WTC11 (cell line): ENCODE data around the gene SLC9A9. TPM values are rescaled to one million over a fixed set of nuclear protein-coding genes. Genes with fewer than 3 reads are reported as not detected.

Experiments used
- ATAC-seq: fragments of 200-7000 bp; cut with Tn5 transposase; 2 replicates; pipeline ENCODE4 v1.10.0; 2021; ENCODE audit warnings: mild to moderate bottlenecking, moderate library complexity
- CTCF ChIA-PET: fragments of 300-600 bp; sonication (Branson Sonifier 250); formaldehyde crosslinking; loops from one replicate; lab custom pipeline; 2021; ENCODE audit warnings: antibody characterized with exemption; lab: Charles Lee
- POLR2A ChIA-PET: fragments of 350-600 bp; sonication (Branson Sonifier 250); formaldehyde crosslinking; loops from one replicate; lab custom pipeline; 2021; ENCODE audit warnings: antibody characterized with exemption; lab: Charles Lee
- DNase-seq: peaks from one replicate; pipeline ENCODE4 v3.0.0; 2021; ENCODE audit warnings: low spot score
- H3K27ac Mint-ChIP-seq: 2 replicates; pipeline ENCODE4 v1.8.0; 2021; ENCODE audit warnings: mixed read lengths
- H3K27me3 Mint-ChIP-seq: 2 replicates; pipeline ENCODE4 v1.8.0; 2021; ENCODE audit warnings: low read depth, mild to moderate bottlenecking, moderate library complexity, mixed read lengths
- H3K36me3 Mint-ChIP-seq: 2 replicates; pipeline ENCODE4 v1.8.0; 2021; ENCODE audit warnings: mixed read lengths
- H3K4me1 Mint-ChIP-seq: 2 replicates; pipeline ENCODE4 v1.8.0; 2022; ENCODE audit warnings: mixed read lengths
- H3K4me3 Mint-ChIP-seq: 2 replicates; pipeline ENCODE4 v1.8.0; 2021; ENCODE audit warnings: mild to moderate bottlenecking, moderate library complexity, mixed read lengths
- H3K9me3 Mint-ChIP-seq: 2 replicates; pipeline ENCODE4 v1.8.0; 2021; ENCODE audit warnings: mixed read lengths
- ATF1 ChIP-seq: sonication (generic); formaldehyde crosslinking; IDR thresholded peaks from 2 replicates; pipeline ENCODE4 v1.8.1; 2023; ENCODE audit warnings: mild to moderate bottlenecking, moderate library complexity, missing genetic modification reagents
- CREM ChIP-seq: sonication (generic); formaldehyde crosslinking; IDR thresholded peaks from 2 replicates; pipeline ENCODE4 v1.8.1; 2022; ENCODE audit warnings: mild to moderate bottlenecking, missing genetic modification reagents, moderate library complexity
- CTCF ChIP-seq: fragments of 200-600 bp; IDR thresholded peaks from 2 replicates; pipeline ENCODE4 v1.8.0; 2022; ENCODE audit warnings: antibody characterized with exemption
- EMX1 ChIP-seq: fragments of 250-450 bp; sonication (Bioruptor Pico); IDR thresholded peaks from 2 replicates; pipeline ENCODE4 v1.8.0; 2021; ENCODE audit warnings: mild to moderate bottlenecking
- ETV6 ChIP-seq: sonication (generic); formaldehyde crosslinking; IDR thresholded peaks from 2 replicates; pipeline ENCODE4 v1.8.1; 2022; ENCODE audit warnings: mild to moderate bottlenecking, missing genetic modification reagents
- KAT7 ChIP-seq: sonication (generic); formaldehyde crosslinking; IDR thresholded peaks from 2 replicates; pipeline ENCODE4 v1.8.1; 2023; ENCODE audit warnings: missing genetic modification reagents, mild to moderate bottlenecking, borderline replicate concordance
- MAX ChIP-seq: sonication (generic); formaldehyde crosslinking; IDR thresholded peaks from 2 replicates; pipeline ENCODE4 v1.8.0; 2022; ENCODE audit warnings: mild to moderate bottlenecking, missing genetic modification reagents
- NFATC4 ChIP-seq: fragments of 250-450 bp; sonication (Bioruptor Pico); IDR thresholded peaks from 2 replicates; pipeline ENCODE4 v1.9.0; 2021; ENCODE audit warnings: mild to moderate bottlenecking
- NFE2L1 ChIP-seq: sonication (generic); formaldehyde crosslinking; IDR thresholded peaks from 2 replicates; pipeline ENCODE4 v1.8.1; 2023; ENCODE audit warnings: missing genetic modification reagents
- NR3C1 ChIP-seq: sonication (generic); formaldehyde crosslinking; conservative IDR thresholded peaks from 2 replicates; pipeline ENCODE4 v1.8.1; 2023; ENCODE audit warnings: low read depth, mild to moderate bottlenecking, missing genetic modification reagents
- PREB ChIP-seq: sonication (generic); formaldehyde crosslinking; IDR thresholded peaks from 2 replicates; pipeline ENCODE4 v1.8.1; 2022; ENCODE audit warnings: mild to moderate bottlenecking, missing genetic modification reagents, moderate library complexity, borderline replicate concordance
- ZNF121 ChIP-seq: sonication (generic); formaldehyde crosslinking; IDR thresholded peaks from 2 replicates; pipeline ENCODE4 v1.8.0; 2023; ENCODE audit warnings: missing genetic modification reagents
- ZNF232 ChIP-seq: sonication (generic); formaldehyde crosslinking; IDR thresholded peaks from 2 replicates; pipeline ENCODE4 v1.8.0; 2022; ENCODE audit warnings: mild to moderate bottlenecking, missing genetic modification reagents
- ZNF425 ChIP-seq: fragments of 250-450 bp; sonication (Bioruptor Pico); conservative IDR thresholded peaks from 2 replicates; pipeline ENCODE4 v1.9.0; 2021; ENCODE audit warnings: mild to moderate bottlenecking
- total RNA-seq: library from RNA; stranded (reverse); gene quantifications from 3 replicates; pipeline ENCODE4 v1.2.3, GENCODE V29; 2021
- TF ChIP-seq, protein P1 (sequence below): sonication (generic); formaldehyde crosslinking; IDR thresholded peaks from 2 replicates; pipeline ENCODE4 v1.8.0; 2022; ENCODE audit warnings: mild to moderate bottlenecking, missing genetic modification reagents
- TF ChIP-seq, protein P2 (sequence below): fragments of 250-450 bp; sonication (Bioruptor Pico); IDR thresholded peaks from 2 replicates; pipeline ENCODE4 v1.9.0; 2021; ENCODE audit warnings: moderate library complexity, mild to moderate bottlenecking, inconsistent platforms, borderline replicate concordance
- TF ChIP-seq, protein P3 (sequence below): sonication (generic); formaldehyde crosslinking; IDR thresholded peaks from 2 replicates; pipeline ENCODE4 v1.8.1; 2022; ENCODE audit warnings: low read depth, mild to moderate bottlenecking, moderate library complexity, missing genetic modification reagents, borderline replicate concordance
- TF ChIP-seq, protein P4 (sequence below): sonication (generic); formaldehyde crosslinking; IDR thresholded peaks from 2 replicates; pipeline ENCODE4 v1.8.1; 2022; ENCODE audit warnings: mild to moderate bottlenecking, moderate library complexity, missing genetic modification reagents
- TF ChIP-seq, protein P5 (sequence below): sonication (generic); formaldehyde crosslinking; IDR thresholded peaks from 2 replicates; pipeline ENCODE4 v1.8.0; 2022; ENCODE audit warnings: missing genetic modification reagents
- TF ChIP-seq, protein P6 (sequence below): sonication (generic); formaldehyde crosslinking; IDR thresholded peaks from 2 replicates; pipeline ENCODE4 v1.8.1; 2023; ENCODE audit warnings: mild to moderate bottlenecking, missing genetic modification reagents

The SLC9A9 gene
- total RNA-seq, 1 experiment from 2014 or later: 1.2 TPM

DNA sequence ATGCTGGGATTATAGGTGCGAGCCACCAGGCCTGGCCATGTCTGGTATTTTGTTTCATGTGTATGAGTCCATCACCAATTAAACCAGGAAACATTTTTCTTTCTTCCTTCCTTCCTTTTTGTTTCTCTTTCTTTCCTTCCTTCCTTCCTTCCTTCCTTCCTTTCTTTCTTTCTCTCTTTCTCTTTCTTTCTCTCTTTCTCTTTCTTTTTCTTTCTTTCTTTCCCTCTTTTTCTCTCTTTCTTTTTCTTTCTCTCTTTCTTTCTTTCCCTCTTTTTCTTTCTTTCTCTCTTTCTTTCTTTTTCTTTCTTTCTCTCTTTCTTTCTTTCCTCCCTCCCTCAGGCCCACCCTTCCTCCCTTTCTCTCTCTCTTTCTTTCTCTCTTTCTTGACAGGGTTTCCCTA is 83.4 kb downstream of the SLC9A9 start (continued):
- TF ChIP-seq, protein P1, sequence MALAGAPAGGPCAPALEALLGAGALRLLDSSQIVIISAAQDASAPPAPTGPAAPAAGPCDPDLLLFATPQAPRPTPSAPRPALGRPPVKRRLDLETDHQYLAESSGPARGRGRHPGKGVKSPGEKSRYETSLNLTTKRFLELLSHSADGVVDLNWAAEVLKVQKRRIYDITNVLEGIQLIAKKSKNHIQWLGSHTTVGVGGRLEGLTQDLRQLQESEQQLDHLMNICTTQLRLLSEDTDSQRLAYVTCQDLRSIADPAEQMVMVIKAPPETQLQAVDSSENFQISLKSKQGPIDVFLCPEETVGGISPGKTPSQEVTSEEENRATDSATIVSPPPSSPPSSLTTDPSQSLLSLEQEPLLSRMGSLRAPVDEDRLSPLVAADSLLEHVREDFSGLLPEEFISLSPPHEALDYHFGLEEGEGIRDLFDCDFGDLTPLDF (CRISPR knock-in tag): no peak
- TF ChIP-seq, all 79 proteins: peak for 0

DNA sequence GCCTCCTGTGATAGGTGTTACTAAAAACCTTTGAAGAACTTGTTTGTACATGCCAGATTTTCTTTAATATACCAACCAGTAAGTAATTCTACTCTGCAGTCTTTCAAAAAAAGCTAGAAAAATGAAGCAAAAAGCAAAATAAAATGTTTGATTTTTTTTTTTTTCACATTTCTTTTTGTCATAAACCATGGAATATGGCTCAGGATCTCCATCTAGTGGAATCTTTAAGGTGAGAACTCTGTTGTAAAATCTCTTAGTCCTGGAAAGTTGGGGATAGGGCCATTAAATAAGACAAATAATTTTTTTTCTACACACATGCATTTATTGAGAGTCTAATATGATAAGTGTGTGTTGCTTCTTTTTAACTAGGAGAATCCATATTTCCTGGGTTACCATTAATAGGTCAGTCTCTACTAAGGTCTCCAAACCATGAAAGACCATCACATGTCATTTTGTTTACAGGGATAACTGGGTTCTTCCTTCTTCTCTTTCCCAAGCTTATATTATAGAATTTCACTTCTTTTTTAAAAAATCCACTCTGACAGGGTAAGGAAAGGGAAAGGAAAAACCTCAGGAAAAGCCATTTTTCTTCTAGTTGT is 84.6 kb downstream of the SLC9A9 start:
- H3K4me3 Mint-ChIP-seq: no peak overlapping the region
- ATAC-seq (no peak), DNase-seq (no peak)
- POLR2A ChIA-PET: no interaction called here
- H3K27ac Mint-ChIP-seq: no peak overlapping the region
- H3K36me3 Mint-ChIP-seq: peaks cover 2% of the 10 kb centered on the region; the same call in 1 of the 2 replicates
- H3K27me3 Mint-ChIP-seq: no peaks in the 10 kb centered on the region
- peaks cover 5% of the 10 kb centered on the region; the same call in 1 of the 2 replicates for H3K9me3 Mint-ChIP-seq
- H3K4me1 Mint-ChIP-seq: no peaks in the 10 kb centered on the region
- CTCF ChIA-PET: interaction anchor here (0.6 to 1.3 kb wide), 2 partner anchors 115 to 207 kb away, joined by 3 read pairs; no protein-coding TSS in a partner anchor
- TF ChIP-seq CTCF: no peak
- TF ChIP-seq NR3C1 (CRISPR knock-in tag): no peak
- no peak for TF ChIP-seq ZNF121 (CRISPR knock-in tag)
- no peak for TF ChIP-seq EMX1 (CRISPR knock-in tag)
- TF ChIP-seq, protein P2, sequence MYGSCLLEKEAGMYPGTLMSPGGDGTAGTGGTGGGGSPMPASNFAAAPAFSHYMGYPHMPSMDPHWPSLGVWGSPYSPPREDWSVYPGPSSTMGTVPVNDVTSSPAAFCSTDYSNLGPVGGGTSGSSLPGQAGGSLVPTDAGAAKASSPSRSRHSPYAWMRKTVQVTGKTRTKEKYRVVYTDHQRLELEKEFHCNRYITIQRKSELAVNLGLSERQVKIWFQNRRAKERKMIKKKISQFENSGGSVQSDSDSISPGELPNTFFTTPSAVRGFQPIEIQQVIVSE (CRISPR knock-in tag): no peak
- no peak for TF ChIP-seq CREM (CRISPR knock-in tag)
- no peak for TF ChIP-seq MAX (CRISPR knock-in tag)
- TF ChIP-seq, protein P3, sequence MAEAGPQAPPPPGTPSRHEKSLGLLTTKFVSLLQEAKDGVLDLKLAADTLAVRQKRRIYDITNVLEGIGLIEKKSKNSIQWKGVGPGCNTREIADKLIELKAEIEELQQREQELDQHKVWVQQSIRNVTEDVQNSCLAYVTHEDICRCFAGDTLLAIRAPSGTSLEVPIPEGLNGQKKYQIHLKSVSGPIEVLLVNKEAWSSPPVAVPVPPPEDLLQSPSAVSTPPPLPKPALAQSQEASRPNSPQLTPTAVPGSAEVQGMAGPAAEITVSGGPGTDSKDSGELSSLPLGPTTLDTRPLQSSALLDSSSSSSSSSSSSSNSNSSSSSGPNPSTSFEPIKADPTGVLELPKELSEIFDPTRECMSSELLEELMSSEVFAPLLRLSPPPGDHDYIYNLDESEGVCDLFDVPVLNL (CRISPR knock-in tag): no peak
- TF ChIP-seq KAT7: no peak
- TF ChIP-seq ETV6 (CRISPR knock-in tag): no peak
- TF ChIP-seq, protein P4, sequence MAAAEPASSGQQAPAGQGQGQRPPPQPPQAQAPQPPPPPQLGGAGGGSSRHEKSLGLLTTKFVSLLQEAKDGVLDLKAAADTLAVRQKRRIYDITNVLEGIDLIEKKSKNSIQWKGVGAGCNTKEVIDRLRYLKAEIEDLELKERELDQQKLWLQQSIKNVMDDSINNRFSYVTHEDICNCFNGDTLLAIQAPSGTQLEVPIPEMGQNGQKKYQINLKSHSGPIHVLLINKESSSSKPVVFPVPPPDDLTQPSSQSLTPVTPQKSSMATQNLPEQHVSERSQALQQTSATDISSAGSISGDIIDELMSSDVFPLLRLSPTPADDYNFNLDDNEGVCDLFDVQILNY: no peak
- TF ChIP-seq, protein P5, sequence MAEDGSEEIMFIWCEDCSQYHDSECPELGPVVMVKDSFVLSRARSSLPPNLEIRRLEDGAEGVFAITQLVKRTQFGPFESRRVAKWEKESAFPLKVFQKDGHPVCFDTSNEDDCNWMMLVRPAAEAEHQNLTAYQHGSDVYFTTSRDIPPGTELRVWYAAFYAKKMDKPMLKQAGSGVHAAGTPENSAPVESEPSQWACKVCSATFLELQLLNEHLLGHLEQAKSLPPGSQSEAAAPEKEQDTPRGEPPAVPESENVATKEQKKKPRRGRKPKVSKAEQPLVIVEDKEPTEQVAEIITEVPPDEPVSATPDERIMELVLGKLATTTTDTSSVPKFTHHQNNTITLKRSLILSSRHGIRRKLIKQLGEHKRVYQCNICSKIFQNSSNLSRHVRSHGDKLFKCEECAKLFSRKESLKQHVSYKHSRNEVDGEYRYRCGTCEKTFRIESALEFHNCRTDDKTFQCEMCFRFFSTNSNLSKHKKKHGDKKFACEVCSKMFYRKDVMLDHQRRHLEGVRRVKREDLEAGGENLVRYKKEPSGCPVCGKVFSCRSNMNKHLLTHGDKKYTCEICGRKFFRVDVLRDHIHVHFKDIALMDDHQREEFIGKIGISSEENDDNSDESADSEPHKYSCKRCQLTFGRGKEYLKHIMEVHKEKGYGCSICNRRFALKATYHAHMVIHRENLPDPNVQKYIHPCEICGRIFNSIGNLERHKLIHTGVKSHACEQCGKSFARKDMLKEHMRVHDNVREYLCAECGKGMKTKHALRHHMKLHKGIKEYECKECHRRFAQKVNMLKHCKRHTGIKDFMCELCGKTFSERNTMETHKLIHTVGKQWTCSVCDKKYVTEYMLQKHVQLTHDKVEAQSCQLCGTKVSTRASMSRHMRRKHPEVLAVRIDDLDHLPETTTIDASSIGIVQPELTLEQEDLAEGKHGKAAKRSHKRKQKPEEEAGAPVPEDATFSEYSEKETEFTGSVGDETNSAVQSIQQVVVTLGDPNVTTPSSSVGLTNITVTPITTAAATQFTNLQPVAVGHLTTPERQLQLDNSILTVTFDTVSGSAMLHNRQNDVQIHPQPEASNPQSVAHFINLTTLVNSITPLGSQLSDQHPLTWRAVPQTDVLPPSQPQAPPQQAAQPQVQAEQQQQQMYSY: no peak
- TF ChIP-seq NFE2L1 (CRISPR knock-in tag): no peak
- TF ChIP-seq ZNF425 (CRISPR knock-in tag): no peak
- TF ChIP-seq NFATC4 (CRISPR knock-in tag): no peak
- no peak for TF ChIP-seq ZNF232 (CRISPR knock-in tag)
- TF ChIP-seq PREB (CRISPR knock-in tag): no peak
- no peak for TF ChIP-seq ATF1 (CRISPR knock-in tag)
- TF ChIP-seq, protein P6, sequence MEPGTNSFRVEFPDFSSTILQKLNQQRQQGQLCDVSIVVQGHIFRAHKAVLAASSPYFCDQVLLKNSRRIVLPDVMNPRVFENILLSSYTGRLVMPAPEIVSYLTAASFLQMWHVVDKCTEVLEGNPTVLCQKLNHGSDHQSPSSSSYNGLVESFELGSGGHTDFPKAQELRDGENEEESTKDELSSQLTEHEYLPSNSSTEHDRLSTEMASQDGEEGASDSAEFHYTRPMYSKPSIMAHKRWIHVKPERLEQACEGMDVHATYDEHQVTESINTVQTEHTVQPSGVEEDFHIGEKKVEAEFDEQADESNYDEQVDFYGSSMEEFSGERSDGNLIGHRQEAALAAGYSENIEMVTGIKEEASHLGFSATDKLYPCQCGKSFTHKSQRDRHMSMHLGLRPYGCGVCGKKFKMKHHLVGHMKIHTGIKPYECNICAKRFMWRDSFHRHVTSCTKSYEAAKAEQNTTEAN (CRISPR knock-in tag): no peak
